ENCODE measurements around the gene HSPA1L.
"Not testable (repeated sequence)": the region's sequence is repeated elsewhere in the genome, so short reads cannot be mapped to it uniquely, and the experiment has no call there.

Gene HSPA1L

GRCh38 chr6:31831350-31832215, 16.5 kb upstream of the HSPA1L start:
- DNase-seq (ENCODE audit: low spot score): no peak
- no peak for TF ChIP-seq CTCF (IDR thresholded peaks at IDR 0.05; ENCODE audit: extremely low read depth, missing control alignments)

GRCh38 chr6:31830886-31831335, 15.8 kb upstream of the HSPA1L start:
- no peak for TF ChIP-seq CTCF (IDR thresholded peaks at IDR 0.05; ENCODE audit: extremely low read depth, missing control alignments)
- no peak for DNase-seq (ENCODE audit: low spot score)

- no peak for DNase-seq (ENCODE audit: low spot score)
- no peak for TF ChIP-seq CTCF (IDR thresholded peaks at IDR 0.05; ENCODE audit: extremely low read depth, missing control alignments)
Measured at GRCh38 chr6:31829633-31830283, 14.7 kb upstream of the HSPA1L start.

GRCh38 chr6:31827286-31828079, 12.4 kb upstream of the HSPA1L start, which contains the start of gene HSPA1B:
TSS of gene HSPA1B (plus strand) at chr6:31827738. CDS start at chr6:31827951, 213 bp downstream.
- no peak for TF ChIP-seq CTCF (IDR thresholded peaks at IDR 0.05; ENCODE audit: extremely low read depth, missing control alignments)

GRCh38 chr6:31826793-31827285, 11.8 kb upstream of the HSPA1L start:
- no peak for DNase-seq (ENCODE audit: low spot score)

More at GRCh38 chr6:31827286-31828079, 12.4 kb upstream of the HSPA1L start, which contains the start of gene HSPA1B:
- DNase-seq (ENCODE audit: low spot score): peak; percentile 89

GRCh38 chr6:31825553-31825952, 10.5 kb upstream of the HSPA1L start:
- no peak for TF ChIP-seq CTCF (IDR thresholded peaks at IDR 0.05; ENCODE audit: extremely low read depth, missing control alignments)
- no peak for DNase-seq (ENCODE audit: low spot score)

More at GRCh38 chr6:31826793-31827285, 11.8 kb upstream of the HSPA1L start:
- TF ChIP-seq CTCF (IDR thresholded peaks at IDR 0.05; ENCODE audit: extremely low read depth, missing control alignments): no peak

GRCh38 chr6:31823592-31824196, 8.6 kb upstream of the HSPA1L start:
- DNase-seq (ENCODE audit: low spot score): not testable (repeated sequence)

Measured in GM20000 (cell line).